Panc1 (cell line): Measurements from ENCODE around the gene ACP3. TPM values are rescaled to one million over a fixed set of nuclear protein-coding genes. Genes with fewer than 3 reads are reported as not detected.

Experiments
- ATAC-seq: fragments of 200-7000 bp; cut with Tn5 transposase; 2 replicates; pipeline ENCODE4 v1.9.1; 2020; ENCODE audit warnings: mild to moderate bottlenecking, moderate library complexity
- BruUV-seq: library from RNA; stranded (reverse); fragments of 400-500 nt; replicated peaks from 2 replicates; lab custom pipeline; 2021; lab: Mats Ljungman, UMichigan
- CTCF ChIA-PET: fragments of 300-600 bp; sonication (Branson Sonifier 250); formaldehyde crosslinking; loops from one replicate; lab custom pipeline; 2022; ENCODE audit warnings: antibody characterized with exemption; lab: Charles Lee
- POLR2A ChIA-PET: fragments of 300-600 bp; sonication (Branson Sonifier 250); formaldehyde crosslinking; loops from one replicate; lab custom pipeline; 2022; ENCODE audit warnings: antibody characterized with exemption; lab: Charles Lee
- DNase-seq: peaks from one replicate; pipeline ENCODE4 v3.0.0-alpha.2; 2010; ENCODE audit warnings: low read depth, low spot score
- H3K27ac ChIP-seq: 2 replicates; pipeline ENCODE4 v1.5.1; 2011; ENCODE audit warnings: mild to moderate bottlenecking, low read length, inconsistent platforms
- H3K27me3 ChIP-seq: fragments of 200-500 bp; sonication (Bioruptor generic); 2 replicates; pipeline ENCODE4 v1.6.0; 2014; ENCODE audit warnings: low read length, inconsistent platforms; ENCODE audit not compliant: control insufficient read depth, insufficient read depth
- H3K36me3 ChIP-seq: fragments of 200-500 bp; sonication (Bioruptor generic); 2 replicates; pipeline ENCODE4 v1.5.1; 2014; ENCODE audit warnings: inconsistent platforms, mild to moderate bottlenecking, low read length, moderate library complexity; ENCODE audit not compliant: control insufficient read depth, insufficient read depth
- H3K4me1 ChIP-seq: 2 replicates; pipeline ENCODE4 v1.5.1; 2011; ENCODE audit warnings: inconsistent platforms, mild to moderate bottlenecking, low read length, moderate library complexity; ENCODE audit not compliant: control insufficient read depth, insufficient read depth
- H3K4me3 ChIP-seq, 2 experiments: 2 replicates each; pipeline ENCODE4 v1.5.1; 2011 to 2012; ENCODE audit warnings: low read depth in 2 of 2, low read length in 2 of 2, mild to moderate bottlenecking in 2 of 2, inconsistent platforms in 1 of 2, moderate library complexity in 1 of 2
- H3K9me3 ChIP-seq: fragments of 200-500 bp; sonication (Bioruptor generic); 2 replicates; pipeline ENCODE4 v1.5.1; 2014; ENCODE audit warnings: low read depth, mild to moderate bottlenecking, inconsistent platforms, low read length, moderate library complexity; ENCODE audit not compliant: control insufficient read depth, insufficient read depth
- CTCF ChIP-seq: fragments of 450-650 bp; IDR thresholded peaks from 2 replicates; pipeline ENCODE4 v1.5.1; 2017; ENCODE audit warnings: mild to moderate bottlenecking
- POLR2AphosphoS5 ChIP-seq: IDR thresholded peaks from 2 replicates; pipeline ENCODE4 v1.6.1; 2012; ENCODE audit warnings: mild to moderate bottlenecking, low read depth, low read length, moderate library complexity
- REST ChIP-seq, 2 experiments: IDR thresholded peaks; 2 replicates each; pipeline ENCODE4 v1.6.1; 2011 to 2012; ENCODE audit warnings: low read depth in 2 of 2, control low read depth in 1 of 2, low read length in 1 of 2, mild to moderate bottlenecking in 1 of 2, moderate library complexity in 1 of 2; ENCODE audit not compliant: insufficient read depth in 1 of 2
- SIN3A ChIP-seq: IDR thresholded peaks from 2 replicates; pipeline ENCODE4 v1.6.1; 2012; ENCODE audit warnings: low read depth, mild to moderate bottlenecking, low read length, moderate library complexity, borderline replicate concordance; ENCODE audit not compliant: insufficient read depth
- TCF7L2 ChIP-seq: IDR thresholded peaks from 2 replicates; pipeline ENCODE4 v1.6.1; 2011; ENCODE audit warnings: mild to moderate bottlenecking, low read depth, low read length, inconsistent platforms
- in situ Hi-C: cut with HindIII; loops from 2 replicates; pipeline ENCODE4 v1.10.0; 2016; ENCODE audit warnings: low sequenced_read_pairs, low pct_unique_long_range_greater_than_20kb
- intact Hi-C: fragments of 100-400 bp; cut with micrococcal nuclease; formaldehyde crosslinking; loops from one replicate; pipeline ENCODE4 v1.10.0; 2022; ENCODE audit not compliant: unreplicated experiment
- total RNA-seq: library from RNA; stranded (reverse); gene quantifications from one replicate; pipeline ENCODE4 v1.2.1, GENCODE V29; 2021; ENCODE audit not compliant: unreplicated experiment

ACP3 gene
- total RNA-seq, 1 experiment from 2014 or later, result not detected

DNA sequence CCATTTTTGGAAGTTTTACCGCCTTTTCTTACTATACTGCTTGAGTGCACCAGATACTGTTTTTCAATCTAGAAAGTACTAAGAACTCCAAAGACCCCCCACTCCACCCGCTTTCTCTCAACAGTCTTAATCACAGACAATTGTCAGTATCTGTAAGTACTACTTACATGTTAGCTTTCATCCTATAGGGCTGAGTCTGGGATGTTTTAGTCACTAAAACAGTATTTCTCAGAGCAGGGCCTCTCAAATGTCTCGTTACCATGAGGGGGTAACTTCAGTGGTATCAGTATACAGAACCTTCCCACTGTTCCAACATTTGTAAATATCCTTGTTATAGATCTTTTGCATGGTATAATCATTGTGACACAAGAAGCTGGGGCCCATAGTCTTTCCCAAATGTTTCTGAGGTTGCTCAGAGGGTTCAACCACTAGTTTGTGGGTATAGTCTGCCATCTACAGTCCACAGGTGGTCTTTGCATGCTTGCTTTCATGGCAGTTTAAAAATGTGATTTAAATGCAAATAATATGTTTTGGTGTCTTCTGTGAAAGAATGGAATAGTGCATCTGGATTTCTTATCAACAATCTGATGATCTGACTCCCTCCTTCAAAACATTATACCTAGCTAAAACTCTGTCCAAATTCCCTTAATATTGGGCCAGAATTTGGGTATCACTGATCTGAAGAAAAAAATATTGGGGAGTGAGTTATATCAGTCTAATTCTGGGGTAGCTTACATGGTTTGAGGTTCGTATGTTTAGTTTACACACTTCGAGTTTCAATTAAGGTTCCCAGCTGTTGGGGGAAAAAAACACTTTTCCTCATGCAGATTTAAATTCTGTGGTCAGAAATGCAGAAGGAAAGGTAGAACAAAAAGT lies 82.1 kb downstream of the ACP3 start:
- ATAC-seq (peak; percentile 86), DNase-seq (peak; percentile 28)
- POLR2A ChIA-PET, result no interaction called here
- no peaks in the 10 kb centered on the region for H3K9me3 ChIP-seq
- no peaks in the 10 kb centered on the region for H3K36me3 ChIP-seq
- intact Hi-C loops (loop anchor here (1.0 to 10.0 kb wide), 3 partner anchors 47 to 364 kb away; partner anchors contain the start of gene CPNE4), in situ Hi-C loops (no loop called here)
- no peak overlapping the region for H3K4me3 ChIP-seq
- TF ChIP-seq SIN3A (no peak), CTCF (peak; percentile 82), TCF7L2 (no peak), POLR2AphosphoS5 (no peak), REST (IDR thresholded peaks at IDR 0.05; ENCODE audit: insufficient read depth in 1 of 2, low read depth in 2 of 2, low read length in 1 of 2) (no peak)
- H3K27ac ChIP-seq, result no peak overlapping the region
- BruUV-seq, result no TSS peak
- peaks cover 27% of the 10 kb centered on the region for H3K27me3 ChIP-seq
- CTCF ChIA-PET, result interaction anchor here (0.7 kb wide), 1 partner anchor 142 kb away, joined by 3 read pairs; no protein-coding TSS in a partner anchor
- H3K4me1 ChIP-seq, result no peaks in the 10 kb centered on the region

DNA sequence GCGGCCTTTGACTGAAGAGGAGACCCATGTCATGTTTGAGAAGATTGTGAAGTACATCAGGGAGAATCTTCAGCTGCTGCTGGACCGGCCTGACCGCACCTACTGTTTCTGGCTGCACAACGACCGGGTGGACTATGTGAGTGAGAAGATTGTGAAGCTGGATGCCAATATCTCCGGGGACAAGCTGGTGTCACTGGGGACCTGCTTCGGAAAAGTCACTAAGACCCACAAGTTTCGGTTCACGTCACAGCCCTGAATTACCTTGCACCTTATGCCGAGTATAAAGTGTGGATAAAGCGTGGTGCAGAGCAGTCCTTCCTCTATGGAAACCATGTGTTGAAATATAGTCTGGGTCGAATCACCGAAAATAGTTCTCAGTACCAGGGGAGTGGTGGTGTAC lies 84.0 kb downstream of the ACP3 start:
- in situ Hi-C loops (no loop called here), intact Hi-C loops (no loop called here)
- Histone ChIP-seq H3K27me3 (peaks cover 36% of the 10 kb centered on the region), H3K4me3 (no peak overlapping the region), H3K4me1 (no peaks in the 10 kb centered on the region), H3K36me3 (no peaks in the 10 kb centered on the region), H3K27ac (no peak overlapping the region), H3K9me3 (no peaks in the 10 kb centered on the region)
- BruUV-seq, result no TSS peak
- TF ChIP-seq REST (IDR thresholded peaks at IDR 0.05; ENCODE audit: insufficient read depth in 1 of 2, low read depth in 2 of 2, low read length in 1 of 2) (no peak), TCF7L2 (no peak), SIN3A (no peak), POLR2AphosphoS5 (no peak)
- CTCF ChIA-PET, result no interaction called here
- no peak for DNase-seq
- ATAC-seq, result no peak
- POLR2A ChIA-PET, result no interaction called here
